GM19468 (cell line): ENCODE results near the gene YAF2.
A peak's percentile ranks its signal among the peaks of the same experiment; 100 is the strongest.

Experiments
- ATAC-seq: cut with Tn5 transposase; IDR thresholded peaks from one replicate; pipeline ENCODE4 v1.9.1; 2021; ENCODE audit warnings: mild to moderate bottlenecking, moderate library complexity, moderate number of reproducible peaks; ENCODE audit not compliant: unreplicated experiment; ENCODE audit errors: extremely low read depth

Gene YAF2, protein sequence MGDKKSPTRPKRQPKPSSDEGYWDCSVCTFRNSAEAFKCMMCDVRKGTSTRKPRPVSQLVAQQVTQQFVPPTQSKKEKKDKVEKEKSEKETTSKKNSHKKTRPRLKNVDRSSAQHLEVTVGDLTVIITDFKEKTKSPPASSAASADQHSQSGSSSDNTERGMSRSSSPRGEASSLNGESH

DNA sequence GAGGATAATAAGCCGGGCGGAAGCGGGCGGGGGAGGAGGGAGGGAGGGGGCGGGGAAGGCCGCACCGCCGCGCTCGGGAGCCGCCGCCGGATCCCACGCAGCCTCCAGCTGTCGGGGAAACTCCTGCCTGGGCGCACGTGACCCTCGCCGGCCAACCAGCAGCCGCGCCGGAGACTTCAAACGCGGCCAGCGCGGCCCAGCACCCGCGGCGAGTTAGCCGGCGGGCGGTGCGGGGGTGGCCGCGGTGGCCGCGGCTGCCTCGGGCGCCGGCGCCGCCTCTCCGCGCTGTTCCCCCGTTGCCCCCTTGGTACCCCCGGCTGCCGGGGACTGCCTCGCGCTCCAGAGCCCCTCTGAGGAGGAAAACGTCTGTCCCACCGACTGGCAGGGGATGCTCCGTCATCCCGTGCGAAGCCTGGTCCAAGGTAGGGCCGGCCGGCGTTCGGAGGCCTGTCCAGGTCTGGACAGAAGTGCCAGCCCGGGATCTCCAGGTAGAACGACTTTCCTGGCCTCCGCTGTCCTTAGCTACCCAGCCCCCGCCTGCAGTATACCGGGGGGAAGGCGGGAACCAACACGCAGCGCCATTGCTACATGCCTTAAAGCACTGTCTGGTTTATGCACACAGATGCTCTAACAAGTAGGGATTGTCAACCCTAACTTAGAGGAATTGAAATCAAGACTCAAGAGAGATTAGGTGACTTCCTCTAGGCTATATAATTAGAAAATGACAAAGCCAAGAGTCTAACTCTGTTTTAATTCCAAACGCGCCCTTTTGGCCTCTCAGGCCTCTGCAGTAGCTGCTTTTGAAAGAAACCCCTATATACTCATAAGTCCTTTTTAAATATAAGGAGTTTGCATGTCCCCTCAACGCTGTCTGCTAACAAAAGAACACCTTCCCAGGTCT lies at the start of gene YAF2:
Gene YAF2 (minus strand): TSS at position 9 of the 901 bp plus-strand sequence. CDS start 68 bp downstream, outside the sequence.
- ATAC-seq, result peak; percentile 44

DNA sequence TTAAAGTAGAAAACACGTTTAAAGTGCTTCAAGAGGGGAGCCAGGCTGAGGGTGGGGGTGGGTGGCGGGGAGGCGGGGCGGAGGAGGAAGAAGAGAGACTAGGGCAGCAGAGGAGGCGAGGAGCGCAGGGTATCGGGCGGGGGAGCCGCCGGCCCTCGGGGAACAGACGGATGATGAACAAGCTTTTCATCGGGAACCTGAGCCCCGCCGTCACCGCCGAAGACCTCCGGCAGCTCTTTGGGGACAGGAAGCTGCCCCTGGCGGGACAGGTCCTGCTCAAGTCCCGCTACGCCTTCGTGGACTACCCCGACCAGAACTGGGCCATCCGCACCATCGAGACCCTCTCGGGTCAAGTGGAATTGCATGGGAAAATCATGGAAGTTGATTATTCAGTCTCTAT lies 48.7 kb upstream of the YAF2 start:
- ATAC-seq, result no peak

DNA sequence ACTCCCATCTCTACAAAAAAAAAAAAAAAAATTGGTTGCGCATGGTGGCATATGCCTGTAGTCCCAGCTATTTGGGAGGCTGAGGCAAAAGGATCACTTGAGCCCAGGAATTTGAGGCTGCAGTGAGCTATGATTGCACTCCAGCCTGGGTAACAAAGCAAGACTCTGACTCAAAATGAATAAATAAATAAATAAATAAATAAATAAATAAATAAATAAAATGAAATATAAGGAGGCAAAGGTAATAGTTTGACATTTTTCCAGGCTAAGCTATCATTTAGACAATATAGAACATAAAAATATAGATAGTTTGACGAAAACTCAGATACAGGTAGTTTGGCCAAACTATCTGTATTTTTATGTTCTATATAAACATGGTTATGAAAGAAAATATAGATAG lies 47.4 kb upstream of the YAF2 start:
- no peak for ATAC-seq

DNA sequence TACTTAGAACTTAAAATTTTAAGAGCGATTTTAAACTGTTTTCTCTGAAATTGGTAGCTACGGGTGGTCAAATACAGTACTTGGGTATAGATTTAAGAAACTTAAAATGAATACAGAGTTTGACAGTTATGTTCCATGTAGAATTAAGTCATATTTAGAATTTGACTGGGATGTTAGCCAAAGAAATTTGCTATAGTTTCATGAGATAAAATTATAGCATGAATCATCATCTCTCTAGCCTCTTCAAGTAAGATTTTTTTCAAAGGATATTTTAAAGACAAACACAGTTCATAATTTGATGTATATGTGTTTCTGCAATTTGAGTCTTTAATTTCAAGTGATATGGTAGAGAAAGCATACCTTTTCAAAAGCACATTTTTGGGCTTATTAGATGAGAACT lies 46.8 kb upstream of the YAF2 start:
- ATAC-seq, result no peak

DNA sequence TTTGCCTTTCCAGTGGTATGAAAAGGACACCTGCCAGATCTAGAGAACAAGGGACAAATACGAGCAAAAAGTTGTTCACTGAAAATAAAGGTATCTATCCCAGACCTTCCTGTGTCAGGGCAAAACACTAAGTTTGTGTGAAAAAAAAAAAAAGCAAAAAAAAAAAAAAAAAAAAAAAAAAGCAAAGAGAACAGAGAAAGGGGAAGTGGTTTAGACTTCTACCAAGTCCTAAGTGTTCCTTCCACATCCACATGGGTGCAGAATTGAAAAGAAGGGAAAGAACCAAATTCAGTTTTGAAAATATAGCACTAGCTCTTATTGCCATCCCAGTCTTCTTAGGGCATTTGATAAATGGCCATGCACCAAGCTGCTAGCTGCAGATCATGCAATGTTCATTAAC lies 46.1 kb upstream of the YAF2 start:
- ATAC-seq, result no peak

DNA sequence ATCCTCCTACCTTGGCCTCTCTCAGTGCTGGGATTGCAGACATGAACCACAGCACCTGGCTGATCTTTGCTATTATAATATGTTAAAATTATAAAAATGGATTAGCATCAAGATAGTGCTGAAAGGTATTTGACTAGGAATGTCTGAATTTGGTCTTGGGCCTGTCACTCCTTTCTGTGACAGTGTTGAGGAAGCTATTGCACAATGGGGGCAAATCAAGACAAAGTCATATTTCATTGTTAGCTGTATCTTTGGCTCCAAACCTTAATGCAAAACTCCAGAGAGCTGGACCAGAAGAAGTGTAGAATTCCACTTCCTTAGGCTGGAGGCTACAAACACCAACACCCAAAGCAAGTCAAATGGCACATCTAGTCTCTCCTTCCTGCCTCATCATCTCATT lies 45.7 kb upstream of the YAF2 start:
- ATAC-seq, result no peak

DNA sequence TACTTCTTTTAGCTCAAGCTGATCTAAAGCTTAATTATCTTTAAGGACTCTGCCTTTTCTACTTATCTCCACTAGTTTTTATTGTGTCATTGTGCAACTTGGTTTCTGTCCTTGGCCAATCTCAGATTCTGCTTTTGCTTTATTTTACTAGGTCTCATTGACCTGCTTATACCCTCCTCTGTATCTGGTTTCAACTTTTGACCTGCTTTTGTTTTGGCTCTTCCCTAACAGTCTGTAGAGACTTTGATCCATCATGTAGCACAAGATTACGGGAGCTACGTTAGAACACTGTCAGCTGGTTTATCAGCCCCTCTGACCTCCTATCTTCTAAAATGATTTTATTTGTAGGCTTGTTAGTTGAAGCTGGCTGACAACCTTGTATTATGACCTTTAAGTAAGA lies 44.2 kb upstream of the YAF2 start:
- no peak for ATAC-seq

DNA sequence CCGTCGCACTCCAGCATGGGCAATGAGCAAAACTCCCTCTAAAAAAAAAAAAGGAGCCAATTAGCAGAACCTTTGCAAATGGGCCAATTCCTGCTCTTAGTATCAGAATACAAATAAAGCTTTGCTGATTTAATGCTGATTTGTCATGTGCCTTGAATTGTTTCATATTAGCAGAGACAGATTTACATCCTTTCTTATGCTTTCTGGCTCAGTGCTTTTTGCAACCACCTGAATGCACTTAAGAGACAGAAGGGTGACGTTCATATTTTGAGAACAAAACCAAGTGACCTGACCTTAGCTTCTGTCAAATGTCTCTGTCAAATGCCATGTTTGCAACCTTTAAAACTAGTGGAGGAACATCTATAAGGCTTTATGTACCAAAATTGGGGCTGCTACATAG lies 43.8 kb upstream of the YAF2 start:
- ATAC-seq, result no peak

DNA sequence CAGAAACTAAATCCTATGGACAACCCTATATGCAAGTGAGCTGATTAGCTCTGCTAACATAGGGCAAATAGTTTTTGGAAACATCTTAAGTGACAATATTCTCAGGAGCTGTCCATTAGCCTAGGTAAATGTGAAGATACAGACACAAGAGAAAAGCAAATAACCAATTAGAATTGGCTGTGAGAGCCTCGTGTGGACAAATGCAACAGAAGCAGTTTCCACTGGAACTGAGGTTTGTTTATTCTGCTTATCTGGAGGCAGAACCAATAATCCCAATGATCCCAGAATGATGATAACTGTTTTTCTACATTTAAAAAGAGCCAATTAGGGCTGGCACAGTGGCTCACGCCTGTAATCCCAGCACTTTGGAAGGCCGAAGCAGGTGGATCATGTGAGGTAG lies 43.2 kb upstream of the YAF2 start:
- no peak for ATAC-seq

DNA sequence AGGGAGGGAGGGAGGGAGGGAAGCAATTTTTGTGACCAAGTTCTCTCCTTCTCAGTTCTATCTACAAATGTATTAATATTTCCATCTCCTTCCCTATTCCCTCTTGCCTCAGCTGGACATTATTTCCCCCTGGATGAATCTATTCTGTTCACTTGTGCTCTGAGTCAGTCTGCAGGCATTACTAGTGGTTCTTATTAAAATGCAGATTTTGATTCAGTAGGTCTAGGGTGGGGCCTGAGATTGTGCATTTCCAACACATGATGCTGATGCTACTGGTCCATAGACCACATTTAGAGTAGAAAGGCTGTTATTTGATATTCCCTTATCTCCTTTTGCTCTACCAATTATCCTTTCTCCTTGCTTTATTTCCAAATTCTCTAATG lies 40.1 kb upstream of the YAF2 start:
- ATAC-seq, result no peak

DNA sequence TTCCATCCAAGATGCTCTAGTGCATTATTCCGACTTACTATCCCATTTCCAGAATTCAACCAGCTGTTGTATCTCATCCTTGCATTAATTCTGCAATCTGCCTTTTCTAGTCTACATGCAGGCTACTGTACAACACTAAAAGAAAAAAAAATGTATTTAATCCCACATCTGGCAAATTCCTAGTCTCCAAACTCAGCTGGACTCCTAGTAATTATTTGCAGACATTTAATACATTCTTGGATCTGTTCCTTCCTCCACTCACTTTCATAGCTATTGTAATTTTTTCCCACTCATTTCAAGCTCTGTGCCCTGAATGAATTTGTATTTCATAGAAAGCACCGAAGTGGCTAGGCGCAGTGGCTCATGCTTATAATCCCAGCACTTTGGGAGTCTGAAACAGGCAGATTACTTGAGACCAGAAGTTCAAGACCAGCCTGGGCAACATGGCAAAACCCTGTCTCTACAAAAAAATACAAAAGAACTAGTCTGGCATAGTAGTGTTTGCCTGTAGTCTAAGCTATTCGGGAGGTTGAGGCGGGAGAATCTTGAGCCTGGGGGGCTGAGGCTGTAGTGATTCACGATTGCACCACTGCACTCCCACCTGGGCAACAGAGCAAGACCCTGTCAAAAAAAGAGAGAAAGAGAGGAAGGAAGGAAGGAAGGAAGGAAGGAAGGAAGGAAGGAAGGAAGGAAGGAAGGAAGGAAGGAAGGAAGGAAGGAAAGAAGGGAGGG lies 39.5 kb upstream of the YAF2 start:
- no peak for ATAC-seq

DNA sequence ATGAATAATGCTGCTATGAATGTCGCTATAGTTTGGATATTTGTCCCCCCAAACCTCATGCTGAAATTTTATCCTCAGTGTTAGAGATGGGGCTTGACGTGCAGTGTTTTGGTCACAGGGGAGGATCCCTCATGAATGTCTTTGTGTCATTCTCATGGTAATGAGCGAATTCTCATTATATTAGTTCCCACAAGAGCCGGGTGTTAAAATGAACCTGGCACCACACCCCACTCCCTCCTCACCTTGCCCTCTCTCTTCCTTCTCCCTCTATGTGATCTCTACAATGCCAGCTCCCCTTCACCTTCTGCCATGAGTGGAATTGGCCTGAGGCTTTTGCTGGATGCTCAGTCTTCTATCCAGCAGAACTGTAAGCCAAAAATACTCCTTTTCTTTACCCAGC lies 37.5 kb upstream of the YAF2 start:
- ATAC-seq, result no peak

DNA sequence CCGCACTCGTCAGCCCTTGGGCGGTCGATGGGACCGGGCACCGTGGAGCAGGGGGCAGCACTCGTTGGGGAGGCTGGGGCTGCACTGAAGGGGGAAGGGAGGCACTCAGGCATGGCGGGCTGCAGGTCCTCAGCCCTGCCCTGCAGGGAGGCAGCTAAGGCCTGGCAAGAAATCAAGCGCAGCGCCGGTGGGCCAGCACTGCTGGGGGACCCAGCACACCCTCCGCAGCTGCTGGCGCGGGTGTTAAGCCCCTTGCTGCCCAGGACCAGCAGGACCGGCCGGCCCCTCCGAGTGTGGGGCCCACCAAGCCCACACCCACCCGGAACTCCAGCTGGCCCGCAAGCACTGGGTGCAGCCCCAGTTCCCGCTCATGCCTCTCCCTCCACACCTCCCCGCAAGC lies 35.7 kb upstream of the YAF2 start:
- ATAC-seq, result no peak

DNA sequence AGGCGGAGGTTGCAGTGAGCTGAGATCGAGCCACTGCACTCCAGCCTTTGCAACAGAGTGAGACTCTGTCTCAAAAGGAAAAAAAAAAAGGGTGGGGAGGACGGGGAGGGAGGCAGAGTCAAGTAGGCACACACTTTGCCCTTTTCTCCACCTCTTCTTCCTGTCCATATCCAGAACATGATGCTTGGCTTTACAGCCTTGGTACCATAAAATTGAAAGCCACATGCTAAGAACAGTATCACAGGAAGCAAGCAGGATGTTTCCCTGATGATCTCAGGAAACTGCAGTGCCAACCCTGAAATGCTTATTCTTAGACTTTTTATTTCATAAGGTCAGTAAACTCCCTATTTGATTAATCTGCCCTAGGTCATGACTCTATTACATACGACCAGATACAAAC lies 32.5 kb upstream of the YAF2 start:
- no peak for ATAC-seq

DNA sequence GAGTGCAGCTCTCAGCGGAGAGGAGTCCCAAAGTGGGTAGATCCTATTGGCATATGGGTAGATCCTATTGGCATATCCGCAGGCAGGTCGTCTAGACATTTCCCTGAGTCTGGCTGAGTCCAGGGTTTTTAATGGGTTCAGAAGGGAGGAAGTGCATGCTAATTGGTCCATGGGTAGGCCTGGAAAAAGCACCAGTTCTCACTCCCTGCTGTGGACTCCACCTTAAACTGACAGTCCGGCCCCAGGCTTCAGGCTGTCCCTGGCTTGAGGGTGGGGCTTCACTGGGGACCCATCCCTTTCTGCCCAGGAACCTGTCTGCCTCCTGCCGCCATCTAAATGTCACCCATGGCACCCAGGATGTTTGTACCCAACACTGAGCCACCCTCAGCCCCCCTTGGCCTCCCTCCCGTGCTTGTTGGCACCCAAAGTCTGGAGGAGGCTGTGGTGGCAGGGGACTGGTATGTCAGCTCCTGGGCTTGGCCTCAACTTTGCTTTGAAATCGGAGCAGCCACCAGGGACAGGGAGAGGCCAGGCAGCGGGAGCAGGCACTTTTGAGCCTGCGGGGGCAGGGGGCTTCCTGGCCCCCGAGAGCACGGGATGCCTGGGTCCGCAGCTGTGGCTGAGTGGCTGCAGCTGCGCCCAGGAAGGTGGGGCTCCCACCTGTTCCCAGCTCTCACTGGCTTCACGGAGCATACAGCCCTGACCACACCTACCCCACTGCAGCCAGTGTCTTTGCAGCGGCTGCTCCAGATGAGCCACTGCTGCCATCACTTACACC lies 29.6 kb upstream of the YAF2 start:
- ATAC-seq, result no peak

DNA sequence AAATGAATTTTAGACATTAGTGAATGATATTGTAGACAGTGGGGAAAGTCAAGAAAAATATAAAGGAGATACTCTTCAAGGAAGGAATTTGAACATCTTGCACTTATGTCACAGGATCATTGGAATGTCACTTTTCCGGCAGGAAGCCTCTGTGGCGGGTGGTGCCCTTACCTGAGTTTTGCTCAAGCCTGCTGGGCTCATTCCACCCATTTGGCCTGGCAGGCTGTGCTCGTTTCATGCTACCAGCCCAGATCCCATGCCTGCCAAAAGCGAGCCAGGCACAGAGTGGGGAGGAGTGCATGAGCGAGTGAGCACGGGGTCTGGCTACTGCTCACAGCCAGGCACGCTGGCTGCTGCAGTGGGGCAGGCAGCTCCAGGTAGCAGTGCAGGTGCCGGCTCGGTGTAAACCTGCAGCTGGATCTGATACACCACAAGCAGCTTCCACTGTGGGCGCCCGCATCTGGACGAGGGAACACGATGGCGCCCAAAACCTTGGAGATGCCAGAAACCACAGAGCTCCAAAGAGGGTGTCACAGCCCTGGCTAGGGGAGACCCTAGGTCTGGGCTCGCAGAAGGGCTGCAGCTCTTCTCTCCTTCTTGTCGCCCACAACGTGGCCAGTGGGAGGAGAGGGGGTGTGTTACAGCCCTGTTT lies 28.7 kb upstream of the YAF2 start:
- no peak for ATAC-seq

DNA sequence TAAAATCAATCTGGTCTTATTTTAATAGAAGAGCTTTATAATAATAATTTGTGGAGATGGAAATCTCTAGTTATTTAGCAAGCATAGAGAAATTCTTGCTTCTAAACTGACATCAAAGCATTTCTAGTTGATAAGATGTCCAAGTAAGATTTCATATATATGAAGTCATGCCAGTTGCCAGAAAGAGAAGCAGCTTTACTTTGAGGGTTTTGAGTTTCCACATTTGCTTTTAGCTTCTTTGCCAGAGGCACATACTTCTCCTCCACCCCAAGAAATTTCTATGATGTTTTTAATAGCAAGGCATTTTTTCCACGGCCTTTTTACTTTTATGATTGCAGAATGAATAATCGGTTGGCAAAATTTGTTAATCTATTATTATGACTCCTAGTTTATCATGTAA lies 24.2 kb upstream of the YAF2 start:
- no peak for ATAC-seq

DNA sequence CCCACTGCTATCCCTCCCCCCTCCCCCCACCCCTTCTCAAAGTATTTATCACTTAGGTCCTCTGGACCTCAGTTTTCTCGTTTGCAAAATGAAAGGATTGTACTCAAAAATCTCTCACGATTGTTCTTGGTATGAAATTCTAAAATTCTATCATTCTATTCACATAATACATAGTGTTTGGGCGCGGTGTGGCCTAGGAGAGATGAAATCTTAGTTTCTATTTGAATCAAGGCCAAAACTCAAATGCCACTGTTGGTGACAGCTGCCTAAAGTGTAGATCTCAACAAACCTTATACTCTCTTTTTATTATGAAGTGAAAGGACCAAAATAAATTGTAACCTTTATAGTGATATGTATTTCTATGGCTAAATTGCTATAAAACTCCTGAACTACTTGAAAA lies 23.7 kb upstream of the YAF2 start:
- no peak for ATAC-seq

DNA sequence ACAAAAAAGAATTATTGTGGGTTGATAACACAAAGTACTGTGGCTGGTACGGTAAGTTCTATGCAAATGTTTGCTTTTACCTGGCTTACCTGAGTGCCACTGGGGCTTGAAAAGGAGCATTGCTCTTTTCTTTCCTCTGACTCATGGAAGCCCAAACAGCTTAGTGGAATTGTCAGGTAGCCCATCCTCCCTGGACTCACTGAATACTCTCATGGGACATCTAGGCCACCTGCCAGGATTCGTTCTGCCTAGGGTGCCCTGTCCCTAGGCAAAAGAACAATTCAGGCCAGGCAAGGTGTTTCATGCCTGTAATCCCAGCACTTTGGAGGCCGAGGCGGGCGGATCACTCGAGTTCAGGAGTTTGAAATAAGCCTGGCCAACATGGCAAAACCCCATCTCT lies 22.5 kb upstream of the YAF2 start:
- ATAC-seq, result no peak

DNA sequence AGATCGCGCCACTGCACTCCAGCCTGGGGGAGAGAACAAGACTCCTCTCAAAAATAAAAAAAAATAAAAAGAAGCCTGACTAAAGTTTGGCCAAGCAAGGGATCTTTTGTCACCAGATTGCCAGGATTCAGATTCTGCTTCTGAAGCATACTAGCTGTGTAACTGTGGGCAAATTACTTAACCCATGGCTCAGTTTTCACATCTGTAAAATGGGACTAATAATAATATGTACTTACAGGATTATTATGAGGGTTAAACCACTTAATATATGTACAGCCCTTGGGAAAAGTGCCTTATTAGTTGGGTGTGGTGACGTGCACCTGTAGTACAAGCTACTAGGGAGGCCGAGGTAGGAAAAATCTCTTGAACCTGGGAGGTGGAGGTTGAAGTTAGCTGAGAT lies 21.7 kb upstream of the YAF2 start:
- no peak for ATAC-seq
